ENCODE results near the gene PTX4.

PTX4 gene

GRCh38 chr16:1524366-1524765, 35.6 kb upstream of the PTX4 start:
- in situ Hi-C loops (cut with MboI; ENCODE audit: low sequenced_read_pairs): no loop called here

- in situ Hi-C loops (cut with MboI; ENCODE audit: low sequenced_read_pairs): no loop called here
Measured at GRCh38 chr16:1523581-1524245, 35.0 kb upstream of the PTX4 start.

GRCh38 chr16:1520461-1520860, 31.7 kb upstream of the PTX4 start:
- in situ Hi-C loops (cut with MboI; ENCODE audit: low sequenced_read_pairs): no loop called here

- in situ Hi-C loops (cut with MboI; ENCODE audit: low sequenced_read_pairs): no loop called here
Measured at GRCh38 chr16:1519831-1520230, 31.1 kb upstream of the PTX4 start.

GRCh38 chr16:1518626-1519135, 29.9 kb upstream of the PTX4 start:
- in situ Hi-C loops (cut with MboI; ENCODE audit: low sequenced_read_pairs): no loop called here

GRCh38 chr16:1514507-1514906, 25.8 kb upstream of the PTX4 start:
- in situ Hi-C loops (cut with MboI; ENCODE audit: low sequenced_read_pairs): no loop called here

- in situ Hi-C loops (cut with MboI; ENCODE audit: low sequenced_read_pairs): no loop called here
Measured at GRCh38 chr16:1512774-1513173, 24.0 kb upstream of the PTX4 start.

- in situ Hi-C loops (cut with MboI; ENCODE audit: low sequenced_read_pairs): no loop called here
Measured at GRCh38 chr16:1511662-1512569, 23.2 kb upstream of the PTX4 start.

GRCh38 chr16:1510941-1511351, 22.2 kb upstream of the PTX4 start:
- in situ Hi-C loops (cut with MboI; ENCODE audit: low sequenced_read_pairs): no loop called here

- in situ Hi-C loops (cut with MboI; ENCODE audit: low sequenced_read_pairs): no loop called here
Measured at GRCh38 chr16:1510272-1510671, 21.5 kb upstream of the PTX4 start.

GRCh38 chr16:1509307-1510221, 20.8 kb upstream of the PTX4 start:
- in situ Hi-C loops (cut with MboI; ENCODE audit: low sequenced_read_pairs): no loop called here

- in situ Hi-C loops (cut with MboI; ENCODE audit: low sequenced_read_pairs): no loop called here
Measured at GRCh38 chr16:1508494-1509187, 19.9 kb upstream of the PTX4 start.

- in situ Hi-C loops (cut with MboI; ENCODE audit: low sequenced_read_pairs): no loop called here
Measured at GRCh38 chr16:1506494-1507213, 17.9 kb upstream of the PTX4 start.

- in situ Hi-C loops (cut with MboI; ENCODE audit: low sequenced_read_pairs): no loop called here
Measured at GRCh38 chr16:1505912-1506311, 17.2 kb upstream of the PTX4 start.

GRCh38 chr16:1505073-1505844, 16.5 kb upstream of the PTX4 start:
- in situ Hi-C loops (cut with MboI; ENCODE audit: low sequenced_read_pairs): no loop called here

GRCh38 chr16:1503110-1503955, 14.6 kb upstream of the PTX4 start:
- in situ Hi-C loops (cut with MboI; ENCODE audit: low sequenced_read_pairs): no loop called here

GRCh38 chr16:1502092-1503004, 13.6 kb upstream of the PTX4 start:
- in situ Hi-C loops (cut with MboI; ENCODE audit: low sequenced_read_pairs): no loop called here
